CD4-positive, alpha-beta T cell treated with Interleukin-1 beta for 1 hour (primary cell): ENCODE results near the gene TRA2B.

ENCODE experiments used
- DNase-seq, 2 donors: peaks; one replicate each; pipeline ENCODE4 v3.0.0-alpha.2; 2020 to 2022

The TRA2B gene

GRCh38 chr3:185866555-185866954, 71.3 kb downstream of the TRA2B start:
- DNase-seq: no peak
